Body of pancreas (tissue), 4 donors: Measurements from ENCODE around the gene LHFPL4. TPM values are rescaled to one million over a fixed set of nuclear protein-coding genes. Genes with fewer than 3 reads are reported as not detected.

Experiments used
- ATAC-seq: fragments of 150-250 bp; one replicate; pipeline ENCODE4 v1.9.1; 2016
- DNase-seq, 4 donors: peaks; one replicate each; pipeline ENCODE4 v3.0.0-alpha.2; 2019
- H3K27ac ChIP-seq, 4 donors: fragments of 200-600 bp; sonication (generic); 1 replicate in 3 of 4; 2 replicates in 1 of 4; pipeline versions ENCODE4 v1.5.1 to v1.6.1; 2016 to 2019; ENCODE audit warnings: mild to moderate bottlenecking in 1 of 4, mixed read lengths in 1 of 4, moderate library complexity in 1 of 4
- H3K27me3 ChIP-seq, 2 donors: fragments of 200-600 bp; sonication (generic); one replicate each; pipeline ENCODE4 v1.6.0; 2016; ENCODE audit warnings: mild to moderate bottlenecking in 1 of 2
- H3K36me3 ChIP-seq, 2 donors: fragments of 200-600 bp; sonication (generic); replicated peaks in 1 of 2; 2 replicates each; pipeline ENCODE4 v1.5.1; 2016; ENCODE audit warnings: low read depth in 2 of 2; ENCODE audit not compliant: insufficient read depth in 1 of 2
- H3K4me1 ChIP-seq: fragments of 200-600 bp; sonication (generic); one replicate; pipeline ENCODE4 v1.6.0; 2016
- H3K4me3 ChIP-seq, 2 donors: fragments of 200-600 bp; sonication (generic); 1 replicate in 1 of 2; 2 replicates in 1 of 2; pipeline ENCODE4 v1.5.1; 2016 to 2019
- H3K9me3 ChIP-seq, 3 donors: fragments of 200-600 bp; sonication (generic); 1 replicate in 2 of 3; 2 replicates in 1 of 3; pipeline ENCODE4 v1.5.1; 2016
- POLR2A ChIP-seq, 3 donors: fragments of 450-650 bp; IDR thresholded peaks; one replicate each; pipeline ENCODE4 v1.6.1; 2016; ENCODE audit warnings: antibody characterized with exemption in 3 of 3, mild to moderate bottlenecking in 2 of 3
- WGBS, 2 donors: methylation state at CpG; one replicate each; pipeline ENCODE4 v1.1.5; 2017; 5-methylcytosine and 5-hydroxymethylcytosine counted together
- intact Hi-C: fragments of 100-400 bp; cut with DNase I; formaldehyde crosslinking; loops from one replicate; pipeline ENCODE4 v1.15.1; 2023
- total RNA-seq, 2 donors: library from RNA; depleted of rRNA; stranded (reverse); fragments of >200 nt; gene quantifications; one replicate each; pipeline ENCODE4 v1.1.0, GENCODE V29; 2016
- TF ChIP-seq, protein P1 (sequence below), 7 experiments: fragments of 450-650 bp in 4 of 7; fragments of 200-600 bp in 3 of 7; sonication (generic) in 3 of 7; IDR thresholded peaks; one replicate each; pipeline ENCODE4 v1.5.1; 2016 to 2019; ENCODE audit warnings: antibody characterized with exemption in 7 of 7

The LHFPL4 gene
- total RNA-seq, 2 donors from 2014 or later: 0.52 to 0.66 TPM

DNA sequence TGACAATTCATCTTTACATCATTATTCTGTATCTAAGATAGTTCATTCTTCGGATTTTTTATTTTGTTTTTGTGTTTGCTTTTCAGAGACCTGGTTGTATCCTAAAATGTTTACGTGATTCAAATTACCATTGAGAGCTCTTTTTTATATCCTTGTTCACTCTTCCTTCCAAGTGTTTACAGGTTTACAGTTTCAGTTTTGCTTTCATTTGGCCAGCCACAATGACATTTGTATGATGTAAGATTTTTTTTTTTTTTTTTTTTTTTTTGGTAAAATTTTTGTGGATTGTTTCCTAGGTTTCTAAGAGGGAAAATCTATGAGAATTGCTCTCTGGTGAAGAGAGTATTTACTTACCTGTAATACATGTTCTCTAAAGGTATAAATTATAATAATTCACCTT, 101.2 kb downstream of the LHFPL4 start:
- H3K36me3 ChIP-seq: peaks cover 17 to 39% of the 10 kb centered on the region in 2 donors
- DNase-seq (no peak), ATAC-seq (no peak)
- WGBS, 2 donors: 74 to 83% methylated on average over 2 of the region's 2 CpGs
- peak overlapping the region in 1 of 4 donors; percentile 15 for H3K27ac ChIP-seq
- no peaks in the 10 kb centered on the region for H3K9me3 ChIP-seq
- TF ChIP-seq POLR2A (IDR thresholded peaks at IDR 0.05): no peak
- TF ChIP-seq, protein P1, sequence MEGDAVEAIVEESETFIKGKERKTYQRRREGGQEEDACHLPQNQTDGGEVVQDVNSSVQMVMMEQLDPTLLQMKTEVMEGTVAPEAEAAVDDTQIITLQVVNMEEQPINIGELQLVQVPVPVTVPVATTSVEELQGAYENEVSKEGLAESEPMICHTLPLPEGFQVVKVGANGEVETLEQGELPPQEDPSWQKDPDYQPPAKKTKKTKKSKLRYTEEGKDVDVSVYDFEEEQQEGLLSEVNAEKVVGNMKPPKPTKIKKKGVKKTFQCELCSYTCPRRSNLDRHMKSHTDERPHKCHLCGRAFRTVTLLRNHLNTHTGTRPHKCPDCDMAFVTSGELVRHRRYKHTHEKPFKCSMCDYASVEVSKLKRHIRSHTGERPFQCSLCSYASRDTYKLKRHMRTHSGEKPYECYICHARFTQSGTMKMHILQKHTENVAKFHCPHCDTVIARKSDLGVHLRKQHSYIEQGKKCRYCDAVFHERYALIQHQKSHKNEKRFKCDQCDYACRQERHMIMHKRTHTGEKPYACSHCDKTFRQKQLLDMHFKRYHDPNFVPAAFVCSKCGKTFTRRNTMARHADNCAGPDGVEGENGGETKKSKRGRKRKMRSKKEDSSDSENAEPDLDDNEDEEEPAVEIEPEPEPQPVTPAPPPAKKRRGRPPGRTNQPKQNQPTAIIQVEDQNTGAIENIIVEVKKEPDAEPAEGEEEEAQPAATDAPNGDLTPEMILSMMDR (IDR thresholded peaks at IDR 0.05): no peak
- H3K27me3 ChIP-seq: no peaks in the 10 kb centered on the region
- no peaks in the 10 kb centered on the region for H3K4me1 ChIP-seq
- no peak overlapping the region for H3K4me3 ChIP-seq
- intact Hi-C loops: no loop called here

DNA sequence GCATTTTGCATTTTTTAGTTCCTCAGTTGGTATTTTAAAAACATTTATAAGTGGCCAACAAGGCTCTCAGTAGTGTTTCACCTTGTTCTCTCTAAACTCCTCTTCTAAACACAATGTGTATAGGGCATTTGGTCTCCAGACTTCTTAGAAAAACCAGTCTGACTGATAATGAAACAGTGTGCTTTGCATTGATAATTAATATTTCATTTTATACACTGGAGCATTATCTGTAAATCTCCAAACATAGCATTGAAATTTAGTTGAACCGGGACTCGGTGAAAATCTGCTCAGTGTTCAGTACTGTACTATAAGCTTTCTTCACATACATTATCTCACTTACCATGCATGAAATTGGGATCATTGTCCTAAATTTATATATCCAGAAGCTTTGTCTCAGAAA, 102.6 kb downstream of the LHFPL4 start:
- no peaks in the 10 kb centered on the region for H3K27me3 ChIP-seq
- H3K9me3 ChIP-seq: no peaks in the 10 kb centered on the region
- H3K4me1 ChIP-seq: no peaks in the 10 kb centered on the region
- no peak for TF ChIP-seq POLR2A (IDR thresholded peaks at IDR 0.05)
- TF ChIP-seq, protein P1 (IDR thresholded peaks at IDR 0.05): no peak
- DNase-seq (no peak), ATAC-seq (no peak)
- no peak overlapping the region for H3K4me3 ChIP-seq
- 86 to 88% methylated on average over 2 of the region's 2 CpGs for WGBS, 2 donors
- H3K27ac ChIP-seq: no peak overlapping the region
- H3K36me3 ChIP-seq: peaks cover 23 to 46% of the 10 kb centered on the region in 2 donors
- intact Hi-C loops: no loop called here

DNA sequence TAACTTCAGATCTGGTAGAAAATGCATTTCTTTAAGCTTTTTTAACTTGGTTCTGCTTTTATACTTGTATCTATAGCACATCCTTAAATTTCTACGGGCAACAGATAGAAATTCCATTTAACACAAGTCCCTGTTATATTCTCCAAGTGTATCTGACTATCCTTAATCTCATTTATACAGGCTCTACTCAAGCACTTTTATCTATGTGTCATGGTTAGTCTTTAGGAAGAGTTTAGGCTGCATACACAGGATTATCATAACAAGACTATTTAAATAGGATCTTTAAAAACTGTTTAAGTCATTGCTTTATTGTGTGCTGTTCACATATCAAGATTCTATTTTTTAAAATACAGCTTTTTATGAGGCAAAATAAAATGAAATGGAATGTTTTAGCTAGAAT, 103.5 kb downstream of the LHFPL4 start:
- 87 to 91% methylated on average over 1 of the region's 1 CpG for WGBS, 2 donors
- H3K27me3 ChIP-seq: no peaks in the 10 kb centered on the region
- no peak overlapping the region for H3K4me3 ChIP-seq
- TF ChIP-seq POLR2A (IDR thresholded peaks at IDR 0.05): no peak
- TF ChIP-seq, protein P1 (IDR thresholded peaks at IDR 0.05): no peak
- peaks cover 28 to 42% of the 10 kb centered on the region in 2 donors for H3K36me3 ChIP-seq
- no peaks in the 10 kb centered on the region for H3K4me1 ChIP-seq
- no peak overlapping the region for H3K27ac ChIP-seq
- ATAC-seq: no peak
- H3K9me3 ChIP-seq: no peaks in the 10 kb centered on the region
- intact Hi-C loops: no loop called here
- no peak for DNase-seq

DNA sequence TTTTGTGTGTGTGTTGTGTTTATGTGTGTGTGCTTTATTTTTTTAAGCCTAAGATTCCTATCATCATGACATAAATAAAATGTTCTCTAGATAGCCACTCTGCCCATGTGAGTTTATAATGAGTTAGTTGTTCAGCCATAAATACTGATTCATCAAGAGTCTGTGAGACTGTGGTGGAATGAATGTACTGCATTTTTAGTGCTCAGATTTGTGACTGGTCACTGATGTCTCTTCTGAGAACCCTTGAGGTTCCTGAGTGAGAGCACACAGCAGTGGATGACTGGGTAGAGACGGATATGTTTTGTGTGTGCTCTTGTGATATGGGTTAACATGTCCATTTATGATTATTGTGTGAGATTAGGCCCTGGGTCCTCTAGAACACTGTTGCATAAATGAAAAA, 105.0 kb downstream of the LHFPL4 start:
- H3K4me1 ChIP-seq: no peaks in the 10 kb centered on the region
- ATAC-seq (no peak), DNase-seq (no peak)
- H3K27ac ChIP-seq: no peak overlapping the region
- TF ChIP-seq, protein P1 (IDR thresholded peaks at IDR 0.05): no peak
- TF ChIP-seq POLR2A (IDR thresholded peaks at IDR 0.05): no peak
- intact Hi-C loops: no loop called here
- H3K9me3 ChIP-seq: no peaks in the 10 kb centered on the region
- 77 to 95% methylated on average over 1 of the region's 1 CpG for WGBS, 2 donors
- H3K36me3 ChIP-seq: peaks cover 31 to 43% of the 10 kb centered on the region in 2 donors
- H3K4me3 ChIP-seq: no peak overlapping the region
- H3K27me3 ChIP-seq: no peaks in the 10 kb centered on the region

Other genes with a start within 250 kb of the LHFPL4 start
- 10 to 100 TPM; 16.1 to 27.0 TPM for gene THUMPD3, start 190.8 kb downstream of the LHFPL4 start, total RNA-seq
- gene SETD5, start 156.2 kb downstream of the LHFPL4 start, total RNA-seq: 100 to 1,000 TPM in 1 of 2 donors, 10 to 100 TPM in 1; 64.3 to 102 TPM
- 10 to 100 TPM; 15.2 to 16.3 TPM for gene MTMR14, start 95.7 kb upstream of the LHFPL4 start, total RNA-seq
- not detected for gene CPNE9, start 150.0 kb upstream of the LHFPL4 start, total RNA-seq
- gene BRPF1, start 177.9 kb upstream of the LHFPL4 start, total RNA-seq: 10 to 100 TPM in 1 of 2 donors, 1 to 10 TPM in 1; 9.6 to 10.9 TPM
- 10 to 100 TPM; 18.1 to 28.3 TPM for gene OGG1, start 196.1 kb upstream of the LHFPL4 start, total RNA-seq
- gene CAMK1, start 216.1 kb upstream of the LHFPL4 start, total RNA-seq: 10 to 100 TPM; 10.9 to 34.9 TPM
- gene TADA3, start 238.7 kb upstream of the LHFPL4 start, total RNA-seq: 10 to 100 TPM; 37.4 to 37.6 TPM
- gene ARPC4, start 239.3 kb upstream of the LHFPL4 start, total RNA-seq: 10 to 100 TPM; 33.6 to 57.1 TPM